Islet of Langerhans (tissue), 1 donor: ENCODE results near the gene HK1.
"Not testable (repeated sequence)": the region's sequence is repeated elsewhere in the genome, so short reads cannot be mapped to it uniquely, and the experiment has no call there.

ENCODE experiments used
- FAIRE-seq: peaks from one replicate; lab custom pipeline; 2011; peaks lifted over from hg19 to GRCh38; lab: Jason Lieb, UNC

HK1 gene

GRCh38 chr10:69259547-69260243 is 18.6 kb upstream of the HK1 start:
- FAIRE-seq, result no peak

- FAIRE-seq, result no peak
These were observed 17.1 kb upstream of the HK1 start for GRCh38 chr10:69261184-69261583.

- no peak for FAIRE-seq
These were observed 16.0 kb upstream of the HK1 start for GRCh38 chr10:69262292-69262751.

DNA sequence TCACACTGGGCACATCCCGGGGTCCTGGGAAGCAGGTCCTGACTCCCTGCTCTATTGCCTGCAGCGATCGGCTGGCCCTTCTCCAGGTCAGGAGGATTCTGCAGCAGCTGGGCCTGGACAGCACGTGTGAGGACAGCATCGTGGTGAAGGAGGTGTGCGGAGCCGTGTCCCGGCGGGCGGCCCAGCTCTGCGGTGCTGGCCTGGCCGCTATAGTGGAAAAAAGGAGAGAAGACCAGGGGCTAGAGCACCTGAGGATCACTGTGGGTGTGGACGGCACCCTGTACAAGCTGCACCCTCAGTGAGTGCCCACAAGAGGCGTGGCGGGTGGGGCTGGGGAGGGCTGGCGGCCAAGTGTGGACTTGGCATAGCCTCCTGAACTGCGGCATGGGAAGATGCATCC is 12.8 kb upstream of the HK1 start:
- FAIRE-seq, result no peak

DNA sequence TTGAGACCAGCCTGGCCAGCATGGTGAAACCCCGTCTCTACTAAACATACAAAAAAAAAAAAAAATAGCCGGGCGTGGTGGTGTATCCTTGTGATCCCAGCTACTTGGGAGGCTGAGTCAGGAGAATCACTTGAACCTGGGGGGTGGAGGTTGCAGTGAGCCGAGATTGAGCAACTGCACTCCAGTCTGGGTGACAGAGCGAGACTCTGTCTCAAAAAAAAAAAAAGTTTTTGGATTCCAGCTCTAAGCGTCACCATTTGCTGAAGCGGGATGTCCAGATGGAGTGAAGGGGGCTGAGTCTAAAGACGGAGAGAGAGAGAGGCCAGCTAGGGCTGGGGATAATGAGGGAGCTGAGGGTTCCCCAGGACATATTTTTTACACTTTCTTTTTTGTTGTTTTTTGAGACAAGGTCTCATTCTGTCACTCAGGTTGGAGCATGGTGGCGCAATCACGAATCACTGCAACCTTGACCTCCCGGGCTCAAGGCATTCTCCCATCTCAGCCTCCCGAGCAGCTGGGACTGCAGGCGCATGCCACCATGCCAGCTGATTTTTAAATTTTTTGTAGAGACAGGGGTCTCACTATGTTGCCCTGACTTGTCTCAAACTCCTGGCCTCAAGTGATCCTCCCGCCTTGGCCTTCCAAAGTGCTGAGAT is 9.4 kb upstream of the HK1 start:
- no peak for FAIRE-seq

DNA sequence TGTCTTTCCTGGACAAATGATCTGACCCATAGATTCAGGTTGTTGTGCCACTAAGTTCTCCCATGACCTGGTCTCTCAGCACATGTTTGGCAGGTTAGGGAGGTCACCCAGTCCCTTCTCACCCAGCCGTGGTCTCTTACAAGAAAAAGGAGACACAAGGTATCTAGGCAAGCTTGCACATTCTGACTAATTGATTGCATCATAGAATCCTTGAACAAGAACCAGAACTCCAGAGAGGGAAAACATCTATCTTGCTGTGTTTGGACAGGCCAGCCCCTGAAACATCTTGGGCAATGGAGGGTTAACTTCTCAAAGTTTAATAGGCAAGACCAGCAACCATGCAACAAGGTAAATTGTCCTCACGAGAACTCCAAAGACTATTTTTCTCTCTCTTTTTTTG is 8.5 kb upstream of the HK1 start:
- FAIRE-seq, result no peak

DNA sequence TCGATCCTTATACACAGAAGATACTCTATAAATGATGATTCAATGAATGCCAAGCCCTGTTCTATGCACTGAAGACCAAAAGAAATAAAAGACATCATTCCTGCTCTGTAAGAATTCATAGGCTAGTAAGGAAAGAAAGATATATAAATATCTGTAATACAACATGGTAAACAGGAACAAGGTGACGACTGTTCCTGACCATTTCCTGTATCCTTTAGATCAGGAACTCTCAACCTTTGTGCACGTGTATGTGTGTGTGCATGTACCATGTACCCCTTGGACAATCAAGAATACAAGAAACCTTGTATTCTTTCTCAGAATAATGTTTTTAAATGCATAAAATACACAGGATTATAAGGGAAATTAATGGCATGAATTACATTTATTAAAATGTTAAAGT is 7.3 kb upstream of the HK1 start:
- FAIRE-seq, result no peak

DNA sequence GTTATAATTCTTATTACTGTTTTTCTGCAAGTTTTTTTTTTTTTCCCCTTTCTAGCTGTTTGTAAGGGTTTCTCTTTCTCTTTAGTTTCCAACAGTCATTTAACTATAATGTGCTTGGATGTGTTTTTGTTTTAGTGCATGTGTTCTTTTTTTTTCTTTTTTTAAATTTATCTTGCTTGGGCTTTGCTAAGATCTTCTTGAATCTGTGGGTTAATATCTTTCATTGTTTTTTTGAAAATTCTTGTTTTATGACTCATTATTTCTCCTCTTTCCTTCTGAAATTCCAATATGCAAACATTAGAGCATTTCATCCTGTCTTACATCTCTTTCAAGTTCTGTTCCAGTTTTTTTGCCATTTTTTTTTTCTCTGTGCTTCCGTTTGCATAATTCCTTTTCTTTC is 5.7 kb upstream of the HK1 start:
- no peak for FAIRE-seq

DNA sequence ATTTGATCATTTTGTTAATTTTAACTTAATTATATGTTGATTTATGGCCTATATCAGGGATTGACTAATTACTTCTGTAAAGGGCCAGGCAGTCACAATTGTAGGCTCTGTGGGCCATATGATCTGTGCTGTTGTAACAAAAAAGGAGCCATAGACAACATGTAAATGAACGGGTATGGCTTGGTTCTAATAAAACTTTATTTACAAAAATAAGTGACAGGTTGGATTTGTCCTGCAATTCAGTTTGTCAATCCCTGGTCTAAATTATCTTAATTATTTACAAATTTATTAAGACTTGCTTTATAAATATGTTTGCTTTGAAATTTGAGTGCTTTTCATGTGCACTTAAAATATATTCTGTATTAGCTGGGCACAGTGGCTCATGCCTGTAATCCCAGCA is 2.9 kb upstream of the HK1 start:
- FAIRE-seq, result no peak

- FAIRE-seq, result no peak
These were observed 1.8 kb upstream of the HK1 start for GRCh38 chr10:69276503-69276902.

- no peak for FAIRE-seq
These were observed 814 bp downstream of the HK1 start for GRCh38 chr10:69279110-69279509.

- FAIRE-seq, result no peak
These were observed 3.5 kb downstream of the HK1 start for GRCh38 chr10:69281507-69282413.

GRCh38 chr10:69284402-69284801 is 6.1 kb downstream of the HK1 start:
- FAIRE-seq, result not testable (repeated sequence)

- no peak for FAIRE-seq
These were observed 7.4 kb downstream of the HK1 start for GRCh38 chr10:69285699-69286098.

GRCh38 chr10:69287181-69287580 is 8.9 kb downstream of the HK1 start:
- FAIRE-seq, result no peak

- FAIRE-seq, result no peak
These were observed 12.7 kb downstream of the HK1 start for GRCh38 chr10:69290993-69291392.

GRCh38 chr10:69292459-69292858 is 14.2 kb downstream of the HK1 start:
- no peak for FAIRE-seq

GRCh38 chr10:69295027-69295636 is 16.8 kb downstream of the HK1 start:
- no peak for FAIRE-seq

DNA sequence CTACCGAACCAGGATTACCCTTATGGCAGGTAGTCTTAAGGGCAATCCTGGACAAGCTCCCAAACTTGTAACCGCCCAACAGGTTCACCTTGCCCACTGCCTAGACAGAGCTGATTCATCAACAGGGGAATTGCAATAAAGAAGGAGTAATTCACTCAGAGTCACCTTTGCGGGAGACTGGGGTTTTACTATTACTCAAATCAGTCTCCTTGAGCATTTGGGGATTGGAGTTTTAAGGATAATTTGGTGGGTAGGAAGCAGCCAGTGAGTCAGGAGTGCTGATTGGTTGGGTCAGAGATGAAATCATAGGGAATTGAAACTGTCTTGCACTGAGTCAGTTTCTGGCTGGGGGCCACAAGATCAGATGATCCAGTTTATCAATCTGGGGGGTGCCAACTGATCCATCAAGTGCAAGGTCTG is 25.3 kb downstream of the HK1 start:
- FAIRE-seq, result no peak

DNA sequence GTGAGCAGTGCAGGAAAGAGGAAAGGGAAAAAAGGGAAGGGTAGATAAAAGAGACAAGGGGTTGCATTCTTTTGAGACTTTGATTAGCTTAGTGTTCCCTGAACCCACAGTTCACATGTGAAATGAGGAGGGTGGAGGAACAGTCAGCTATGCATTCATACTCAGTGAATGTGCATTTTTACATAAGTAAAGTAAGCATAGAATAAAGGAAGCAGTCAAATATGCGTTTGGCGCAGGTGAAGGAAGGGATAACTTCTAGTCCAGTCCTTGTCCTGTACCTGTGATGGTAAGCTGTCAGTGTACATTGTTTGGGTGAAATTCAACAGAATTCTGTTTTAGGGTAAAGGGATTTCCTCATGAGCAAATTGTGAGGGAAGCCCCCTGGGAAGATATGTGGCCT is 28.1 kb downstream of the HK1 start:
- no peak for FAIRE-seq

DNA sequence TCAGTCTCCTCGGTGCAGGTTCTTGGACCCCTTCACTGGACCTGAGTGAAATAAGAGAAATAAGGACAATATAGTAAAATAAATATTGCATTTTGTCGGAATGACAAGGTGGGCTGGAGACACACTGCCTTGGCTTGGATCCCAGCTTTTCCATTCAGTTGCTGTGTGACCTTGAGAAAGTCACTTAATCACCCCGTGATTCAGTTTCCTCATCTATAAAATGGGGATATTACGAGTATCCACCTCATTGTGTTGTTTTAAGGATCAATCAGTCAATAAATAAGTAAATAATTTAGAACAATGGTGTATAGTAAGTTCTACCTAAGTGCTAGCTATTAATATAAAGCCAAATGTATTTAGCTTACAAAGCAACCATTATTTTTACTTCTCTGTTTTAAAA is 29.1 kb downstream of the HK1 start:
- no peak for FAIRE-seq

DNA sequence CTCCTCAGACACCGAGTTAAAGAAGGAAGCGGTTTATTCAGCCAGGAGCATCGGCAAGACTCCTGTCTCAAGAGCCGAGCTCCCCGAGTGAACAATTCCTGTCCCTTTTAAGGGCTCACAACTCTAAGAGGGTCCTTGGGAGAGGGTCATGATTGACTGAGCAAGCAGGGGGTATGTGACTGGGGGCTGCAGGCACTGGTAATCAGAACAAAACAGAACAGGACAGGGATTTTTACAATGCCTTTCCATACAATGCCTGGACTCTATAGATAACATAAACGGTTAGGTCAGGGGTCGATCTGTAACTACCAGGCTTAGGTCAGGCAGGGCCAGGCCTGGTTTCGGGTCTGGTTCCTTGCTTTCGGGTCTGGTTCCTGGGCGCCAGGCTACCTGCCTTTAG is 30.0 kb downstream of the HK1 start:
- FAIRE-seq, result not testable (repeated sequence)

DNA sequence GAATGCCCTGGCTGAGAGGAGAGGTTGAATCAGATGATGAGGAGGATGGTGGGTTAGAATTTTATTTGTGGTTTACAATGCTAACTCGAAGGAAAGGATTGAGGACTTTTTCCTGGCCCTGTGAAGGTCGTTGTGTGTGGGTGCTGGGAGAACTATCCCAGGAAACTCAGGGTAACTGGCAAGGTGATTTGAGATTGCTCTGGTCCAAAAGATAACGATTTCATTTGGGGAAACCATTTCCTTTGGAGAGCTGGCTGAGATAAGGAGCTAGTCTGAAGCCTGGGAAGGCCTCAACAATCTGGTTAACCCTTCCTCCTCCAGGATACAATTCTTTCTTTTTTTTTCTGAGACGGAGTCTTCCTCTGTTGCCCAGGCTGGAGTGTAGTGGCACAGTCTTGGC is 33.0 kb downstream of the HK1 start:
- FAIRE-seq, result no peak
